ENCODE results near the gene MAU2. TPM values are rescaled to one million over a fixed set of nuclear protein-coding genes. Genes with fewer than 3 reads are reported as not detected.

MAU2 gene
- total and polyA plus RNA-seq, 2 of the 13 experiments (the other 11 are each of a cell fraction or from before 2014, with no cell fraction given): 16.8 to 33.8 TPM

DNA sequence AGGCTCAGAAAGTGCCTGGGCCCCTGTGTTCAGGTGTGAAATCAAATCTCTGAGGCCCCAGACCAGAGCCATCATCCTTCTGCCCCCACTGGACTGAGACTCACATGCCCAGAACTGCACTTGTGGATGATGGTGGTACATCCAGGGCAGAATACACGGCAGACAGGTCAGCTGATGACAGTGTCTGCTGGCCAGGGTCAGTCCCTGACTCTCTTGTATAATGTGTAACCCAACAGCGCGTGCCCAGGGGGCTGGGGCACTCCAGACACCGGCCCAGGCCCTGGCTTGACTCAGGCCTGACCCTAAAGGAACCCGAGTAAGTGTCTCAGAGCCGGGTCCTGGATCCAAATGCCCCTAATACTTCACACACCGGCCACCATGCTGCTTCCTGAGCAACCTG, 47.5 kb downstream of the MAU2 start (continued):
- no peak for TF ChIP-seq ZSCAN29 (CRISPR knock-in tag; conservative IDR thresholded peaks at IDR 0.05)
- no peak for TF ChIP-seq BRCA1 (CRISPR knock-in tag; IDR thresholded peaks at IDR 0.05)
- TF ChIP-seq ARNT (IDR thresholded peaks at IDR 0.05): no peak
- peak; percentile 12; the same call in 1 of the 2 replicates for TF ChIP-seq SALL1 (CRISPR knock-in tag; IDR thresholded peaks at IDR 0.05)
- TF ChIP-seq PCBP1 (IDR thresholded peaks at IDR 0.05; ENCODE audit: borderline replicate concordance, low read depth, low read length): no peak
- peak; percentile 54; the same call in 1 of the 2 replicates for TF ChIP-seq SAP130 (CRISPR knock-in tag; IDR thresholded peaks at IDR 0.05; ENCODE audit: low read depth)
- TF ChIP-seq SP1 (IDR thresholded peaks at IDR 0.05): no peak
- no peak for TF ChIP-seq SP1 (CRISPR knock-in tag; IDR thresholded peaks at IDR 0.05)
- TF ChIP-seq NFIC (IDR thresholded peaks at IDR 0.05; ENCODE audit: low read length): no peak
- TF ChIP-seq ZNF335 (CRISPR knock-in tag; IDR thresholded peaks at IDR 0.05): no peak
- TF ChIP-seq, protein P1, sequence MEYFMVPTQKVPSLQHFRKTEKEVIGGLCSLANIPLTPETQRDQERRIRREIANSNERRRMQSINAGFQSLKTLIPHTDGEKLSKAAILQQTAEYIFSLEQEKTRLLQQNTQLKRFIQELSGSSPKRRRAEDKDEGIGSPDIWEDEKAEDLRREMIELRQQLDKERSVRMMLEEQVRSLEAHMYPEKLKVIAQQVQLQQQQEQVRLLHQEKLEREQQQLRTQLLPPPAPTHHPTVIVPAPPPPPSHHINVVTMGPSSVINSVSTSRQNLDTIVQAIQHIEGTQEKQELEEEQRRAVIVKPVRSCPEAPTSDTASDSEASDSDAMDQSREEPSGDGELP (IDR thresholded peaks at IDR 0.05; ENCODE audit: borderline replicate concordance, low read depth): peak; percentile 67; the same call in 1 of the 2 replicates
- TF ChIP-seq, protein P2, sequence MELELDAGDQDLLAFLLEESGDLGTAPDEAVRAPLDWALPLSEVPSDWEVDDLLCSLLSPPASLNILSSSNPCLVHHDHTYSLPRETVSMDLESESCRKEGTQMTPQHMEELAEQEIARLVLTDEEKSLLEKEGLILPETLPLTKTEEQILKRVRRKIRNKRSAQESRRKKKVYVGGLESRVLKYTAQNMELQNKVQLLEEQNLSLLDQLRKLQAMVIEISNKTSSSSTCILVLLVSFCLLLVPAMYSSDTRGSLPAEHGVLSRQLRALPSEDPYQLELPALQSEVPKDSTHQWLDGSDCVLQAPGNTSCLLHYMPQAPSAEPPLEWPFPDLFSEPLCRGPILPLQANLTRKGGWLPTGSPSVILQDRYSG (CRISPR knock-in tag; IDR thresholded peaks at IDR 0.05): no peak
- no peak for TF ChIP-seq HNRNPK (IDR thresholded peaks at IDR 0.05; ENCODE audit: low read depth, low read length, poor library complexity, severe bottlenecking)
- TF ChIP-seq, protein P3, sequence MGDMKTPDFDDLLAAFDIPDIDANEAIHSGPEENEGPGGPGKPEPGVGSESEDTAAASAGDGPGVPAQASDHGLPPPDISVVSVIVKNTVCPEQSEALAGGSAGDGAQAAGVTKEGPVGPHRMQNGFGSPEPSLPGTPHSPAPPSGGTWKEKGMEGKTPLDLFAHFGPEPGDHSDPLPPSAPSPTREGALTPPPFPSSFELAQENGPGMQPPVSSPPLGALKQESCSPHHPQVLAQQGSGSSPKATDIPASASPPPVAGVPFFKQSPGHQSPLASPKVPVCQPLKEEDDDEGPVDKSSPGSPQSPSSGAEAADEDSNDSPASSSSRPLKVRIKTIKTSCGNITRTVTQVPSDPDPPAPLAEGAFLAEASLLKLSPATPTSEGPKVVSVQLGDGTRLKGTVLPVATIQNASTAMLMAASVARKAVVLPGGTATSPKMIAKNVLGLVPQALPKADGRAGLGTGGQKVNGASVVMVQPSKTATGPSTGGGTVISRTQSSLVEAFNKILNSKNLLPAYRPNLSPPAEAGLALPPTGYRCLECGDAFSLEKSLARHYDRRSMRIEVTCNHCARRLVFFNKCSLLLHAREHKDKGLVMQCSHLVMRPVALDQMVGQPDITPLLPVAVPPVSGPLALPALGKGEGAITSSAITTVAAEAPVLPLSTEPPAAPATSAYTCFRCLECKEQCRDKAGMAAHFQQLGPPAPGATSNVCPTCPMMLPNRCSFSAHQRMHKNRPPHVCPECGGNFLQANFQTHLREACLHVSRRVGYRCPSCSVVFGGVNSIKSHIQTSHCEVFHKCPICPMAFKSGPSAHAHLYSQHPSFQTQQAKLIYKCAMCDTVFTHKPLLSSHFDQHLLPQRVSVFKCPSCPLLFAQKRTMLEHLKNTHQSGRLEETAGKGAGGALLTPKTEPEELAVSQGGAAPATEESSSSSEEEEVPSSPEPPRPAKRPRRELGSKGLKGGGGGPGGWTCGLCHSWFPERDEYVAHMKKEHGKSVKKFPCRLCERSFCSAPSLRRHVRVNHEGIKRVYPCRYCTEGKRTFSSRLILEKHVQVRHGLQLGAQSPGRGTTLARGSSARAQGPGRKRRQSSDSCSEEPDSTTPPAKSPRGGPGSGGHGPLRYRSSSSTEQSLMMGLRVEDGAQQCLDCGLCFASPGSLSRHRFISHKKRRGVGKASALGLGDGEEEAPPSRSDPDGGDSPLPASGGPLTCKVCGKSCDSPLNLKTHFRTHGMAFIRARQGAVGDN (CRISPR knock-in tag; IDR thresholded peaks at IDR 0.05): peak; percentile 62
- no peak for TF ChIP-seq ZSCAN25 (CRISPR knock-in tag; IDR thresholded peaks at IDR 0.05)
- TF ChIP-seq RFX5 (IDR thresholded peaks at IDR 0.05; ENCODE audit: low read depth, low read length): no peak

Measured in HepG2 (cell line).